WTC11 (cell line): ENCODE data around the gene GP9. TPM values are rescaled to one million over a fixed set of nuclear protein-coding genes. Genes with fewer than 3 reads are reported as not detected.

Source experiments
- ATAC-seq: fragments of 200-7000 bp; cut with Tn5 transposase; 2 replicates; pipeline ENCODE4 v1.10.0; 2021; ENCODE audit warnings: mild to moderate bottlenecking, moderate library complexity
- CTCF ChIA-PET: fragments of 300-600 bp; sonication (Branson Sonifier 250); formaldehyde crosslinking; loops from one replicate; lab custom pipeline; 2021; ENCODE audit warnings: antibody characterized with exemption; lab: Charles Lee
- POLR2A ChIA-PET: fragments of 350-600 bp; sonication (Branson Sonifier 250); formaldehyde crosslinking; loops from one replicate; lab custom pipeline; 2021; ENCODE audit warnings: antibody characterized with exemption; lab: Charles Lee
- DNase-seq: peaks from one replicate; pipeline ENCODE4 v3.0.0; 2021; ENCODE audit warnings: low spot score
- H3K27ac Mint-ChIP-seq: 2 replicates; pipeline ENCODE4 v1.8.0; 2021; ENCODE audit warnings: mixed read lengths
- H3K27me3 Mint-ChIP-seq: 2 replicates; pipeline ENCODE4 v1.8.0; 2021; ENCODE audit warnings: low read depth, mild to moderate bottlenecking, moderate library complexity, mixed read lengths
- H3K36me3 Mint-ChIP-seq: 2 replicates; pipeline ENCODE4 v1.8.0; 2021; ENCODE audit warnings: mixed read lengths
- H3K4me1 Mint-ChIP-seq: 2 replicates; pipeline ENCODE4 v1.8.0; 2022; ENCODE audit warnings: mixed read lengths
- H3K4me3 Mint-ChIP-seq: 2 replicates; pipeline ENCODE4 v1.8.0; 2021; ENCODE audit warnings: mild to moderate bottlenecking, moderate library complexity, mixed read lengths
- H3K9me3 Mint-ChIP-seq: 2 replicates; pipeline ENCODE4 v1.8.0; 2021; ENCODE audit warnings: mixed read lengths
- CTCF ChIP-seq: fragments of 200-600 bp; IDR thresholded peaks from 2 replicates; pipeline ENCODE4 v1.8.0; 2022; ENCODE audit warnings: antibody characterized with exemption
- ELF4 ChIP-seq: sonication (generic); formaldehyde crosslinking; IDR thresholded peaks from 2 replicates; pipeline ENCODE4 v1.8.1; 2022; ENCODE audit warnings: low read depth, mild to moderate bottlenecking, moderate library complexity, missing genetic modification reagents
- ETV6 ChIP-seq: sonication (generic); formaldehyde crosslinking; IDR thresholded peaks from 2 replicates; pipeline ENCODE4 v1.8.1; 2022; ENCODE audit warnings: mild to moderate bottlenecking, missing genetic modification reagents
- FOXP1 ChIP-seq: sonication (generic); formaldehyde crosslinking; IDR thresholded peaks from 2 replicates; pipeline ENCODE4 v1.8.0; 2022; ENCODE audit warnings: missing genetic modification reagents, mild to moderate bottlenecking, moderate library complexity, borderline replicate concordance
- JUN ChIP-seq: sonication (generic); formaldehyde crosslinking; IDR thresholded peaks from 2 replicates; pipeline ENCODE4 v1.8.0; 2023; ENCODE audit warnings: mild to moderate bottlenecking, missing genetic modification reagents
- PRRX2 ChIP-seq: fragments of 250-450 bp; sonication (Bioruptor Pico); IDR thresholded peaks from 2 replicates; pipeline ENCODE4 v1.8.0; 2021; ENCODE audit warnings: mild to moderate bottlenecking
- RELA ChIP-seq: sonication (generic); formaldehyde crosslinking; IDR thresholded peaks from 2 replicates; pipeline ENCODE4 v1.8.1; 2022; ENCODE audit warnings: missing genetic modification reagents, mild to moderate bottlenecking, borderline replicate concordance
- SOX15 ChIP-seq: fragments of 250-450 bp; sonication (Bioruptor Pico); IDR thresholded peaks from 2 replicates; pipeline ENCODE4 v1.9.0; 2021; ENCODE audit warnings: mild to moderate bottlenecking
- ZMAT4 ChIP-seq: fragments of 250-450 bp; sonication (Bioruptor Pico); IDR thresholded peaks from 2 replicates; pipeline ENCODE4 v1.9.0; 2021; ENCODE audit warnings: mild to moderate bottlenecking
- ZNF138 ChIP-seq: sonication (generic); formaldehyde crosslinking; conservative IDR thresholded peaks from 2 replicates; pipeline ENCODE4 v1.8.1; 2022; ENCODE audit warnings: mild to moderate bottlenecking, moderate library complexity, missing genetic modification reagents
- ZNF232 ChIP-seq: sonication (generic); formaldehyde crosslinking; IDR thresholded peaks from 2 replicates; pipeline ENCODE4 v1.8.0; 2022; ENCODE audit warnings: mild to moderate bottlenecking, missing genetic modification reagents
- ZNF317 ChIP-seq: sonication (generic); formaldehyde crosslinking; IDR thresholded peaks from 2 replicates; pipeline ENCODE4 v1.8.1; 2023; ENCODE audit warnings: low read depth, mild to moderate bottlenecking, moderate library complexity, missing genetic modification reagents, borderline replicate concordance
- ZNF423 ChIP-seq: fragments of 250-450 bp; sonication (Bioruptor Pico); IDR thresholded peaks from 2 replicates; pipeline ENCODE4 v2.1.2; 2022; ENCODE audit warnings: mild to moderate bottlenecking, moderate library complexity
- total RNA-seq: library from RNA; stranded (reverse); gene quantifications from 3 replicates; pipeline ENCODE4 v1.2.3, GENCODE V29; 2021
- TF ChIP-seq, protein P1 (sequence below): sonication (generic); formaldehyde crosslinking; IDR thresholded peaks from 2 replicates; pipeline ENCODE4 v1.8.1; 2022; ENCODE audit warnings: low read depth, mild to moderate bottlenecking, moderate library complexity, missing genetic modification reagents, borderline replicate concordance
- TF ChIP-seq, protein P2 (sequence below): sonication (generic); formaldehyde crosslinking; IDR thresholded peaks from 2 replicates; pipeline ENCODE4 v1.8.0; 2022; ENCODE audit warnings: mild to moderate bottlenecking, missing genetic modification reagents

Gene GP9
- total RNA-seq, 1 experiment from 2014 or later: not detected

DNA sequence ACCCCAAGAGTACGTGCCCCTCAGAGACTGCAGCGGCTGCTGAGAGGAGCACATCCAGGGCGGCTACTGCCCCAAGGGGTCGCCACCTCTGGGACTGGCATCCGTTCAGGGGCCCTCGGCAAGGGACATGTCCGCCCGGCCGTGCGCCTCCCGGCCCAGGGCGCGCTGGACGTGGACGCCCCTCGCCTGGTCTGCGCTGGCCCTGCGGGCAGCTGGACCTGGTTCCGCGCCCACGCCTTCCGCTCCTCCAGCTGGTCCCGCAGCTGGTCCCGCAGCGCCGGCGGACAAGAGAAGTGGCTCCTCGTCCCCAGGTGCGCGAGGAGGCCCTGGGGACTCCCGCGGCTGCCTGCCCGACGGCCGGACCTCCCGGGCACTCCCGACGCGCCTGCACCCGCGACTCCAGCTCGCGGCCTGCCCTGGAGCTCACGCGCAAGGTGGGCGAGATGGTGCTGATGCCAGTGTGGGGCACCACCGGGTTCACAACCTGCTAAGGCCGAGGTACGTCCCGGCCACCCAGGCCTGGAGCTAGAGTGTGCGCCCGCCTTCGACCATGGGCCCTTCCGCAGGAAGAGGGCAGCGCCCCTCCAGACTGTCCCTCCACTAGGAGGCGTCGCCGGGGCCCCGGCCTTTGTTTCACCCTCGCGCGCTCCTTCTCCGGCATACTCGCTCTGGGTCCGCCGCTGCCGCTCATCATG lies 14.4 kb upstream of the GP9 start (continued):
- no peak for TF ChIP-seq ZNF232 (CRISPR knock-in tag)
- TF ChIP-seq SOX15: no peak
- no peak for TF ChIP-seq ZNF423
- TF ChIP-seq JUN (CRISPR knock-in tag): no peak
- TF ChIP-seq, all 79 proteins: peak for 2

DNA sequence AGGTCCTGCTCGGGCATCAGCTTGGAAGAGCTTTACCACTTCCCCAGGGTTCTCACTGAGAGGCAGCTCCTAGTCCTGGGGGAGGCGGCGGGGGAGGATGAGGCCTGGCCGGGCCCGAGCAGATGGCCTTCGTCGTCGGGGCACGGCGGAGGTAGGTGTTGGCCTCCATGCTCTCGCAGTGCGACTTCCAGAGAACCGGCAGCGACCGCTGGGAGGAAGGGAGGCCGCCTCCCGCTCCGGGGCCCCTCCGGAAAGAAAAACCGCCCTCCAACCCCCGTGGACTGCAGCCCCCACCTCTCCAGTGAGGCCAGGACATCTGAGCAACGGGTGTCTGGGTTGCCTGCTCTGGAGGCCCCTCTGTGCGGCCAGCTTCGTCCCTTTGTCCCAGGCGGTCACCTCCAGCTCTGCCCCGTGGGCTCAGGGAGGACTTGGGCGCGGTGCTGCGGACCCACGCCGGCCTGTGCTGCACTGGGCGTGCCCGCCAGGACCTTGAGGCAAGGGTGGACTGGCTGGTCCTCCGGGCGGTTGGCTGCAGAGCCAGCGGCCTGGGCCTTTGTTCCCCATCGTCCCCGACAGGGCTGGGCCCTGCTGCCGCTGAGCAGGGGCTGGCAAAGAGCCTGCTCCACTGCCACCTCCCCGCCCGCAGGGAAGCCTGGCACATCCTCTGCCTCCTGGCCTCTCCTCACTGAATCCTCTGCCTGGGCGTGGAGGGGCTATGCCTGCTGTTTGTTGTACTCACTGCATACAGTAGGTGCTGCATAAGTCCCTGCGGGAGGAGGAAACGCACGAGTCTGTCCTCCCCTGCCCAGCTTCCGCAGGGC lies 13.6 kb upstream of the GP9 start:
- Mint-ChIP-seq H3K4me3 (peak overlapping the region; percentile 49; the same call in 1 of the 2 replicates), H3K36me3 (peaks cover 6% of the 10 kb centered on the region), H3K9me3 (peaks cover 16% of the 10 kb centered on the region), H3K27me3 (peaks cover 46% of the 10 kb centered on the region), H3K27ac (no peak overlapping the region), H3K4me1 (peaks cover 8% of the 10 kb centered on the region)
- DNase-seq: no peak
- peak; percentile 9; the same call in 1 of the 2 replicates for TF ChIP-seq ZNF138 (CRISPR knock-in tag)
- TF ChIP-seq ELF4 (CRISPR knock-in tag): no peak
- TF ChIP-seq PRRX2: no peak
- TF ChIP-seq CTCF: no peak
- TF ChIP-seq, all 79 proteins: peak for 1
- ATAC-seq: no peak
- ChIA-PET CTCF (interaction anchor here (0.7 to 2.0 kb wide), 21 partner anchors 10 to 118 kb away, joined by 3 to 23 read pairs (median 4); partner anchors contain the start of genes CFAP92 and RAB43), POLR2A (interaction anchor here (0.8 to 0.9 kb wide), 2 partner anchors 54 to 77 kb away, joined by 3 to 5 read pairs; partner anchors contain the start of gene CFAP92)

DNA sequence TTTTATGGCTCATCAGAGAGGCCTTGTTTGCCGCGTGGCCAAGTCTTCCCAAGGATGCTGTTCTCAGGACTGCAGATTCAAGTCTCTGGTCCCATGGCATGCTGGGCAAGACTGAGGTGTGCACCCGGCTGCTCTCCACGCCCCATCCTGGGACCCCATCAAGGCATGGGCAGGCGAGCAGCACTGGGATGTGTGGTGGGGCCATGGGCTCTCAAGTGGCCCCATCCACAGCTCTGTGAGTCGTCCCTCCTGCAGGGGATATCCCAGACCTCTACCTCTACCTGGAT lies 13.1 kb upstream of the GP9 start:
- no peak for DNase-seq
- POLR2A ChIA-PET: no interaction called here
- TF ChIP-seq ETV6 (CRISPR knock-in tag): no peak
- no peak for TF ChIP-seq FOXP1 (CRISPR knock-in tag)
- TF ChIP-seq, protein P1, sequence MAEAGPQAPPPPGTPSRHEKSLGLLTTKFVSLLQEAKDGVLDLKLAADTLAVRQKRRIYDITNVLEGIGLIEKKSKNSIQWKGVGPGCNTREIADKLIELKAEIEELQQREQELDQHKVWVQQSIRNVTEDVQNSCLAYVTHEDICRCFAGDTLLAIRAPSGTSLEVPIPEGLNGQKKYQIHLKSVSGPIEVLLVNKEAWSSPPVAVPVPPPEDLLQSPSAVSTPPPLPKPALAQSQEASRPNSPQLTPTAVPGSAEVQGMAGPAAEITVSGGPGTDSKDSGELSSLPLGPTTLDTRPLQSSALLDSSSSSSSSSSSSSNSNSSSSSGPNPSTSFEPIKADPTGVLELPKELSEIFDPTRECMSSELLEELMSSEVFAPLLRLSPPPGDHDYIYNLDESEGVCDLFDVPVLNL: no peak
- TF ChIP-seq ZMAT4 (CRISPR knock-in tag): no peak
- TF ChIP-seq ZNF317: no peak
- TF ChIP-seq, protein P2, sequence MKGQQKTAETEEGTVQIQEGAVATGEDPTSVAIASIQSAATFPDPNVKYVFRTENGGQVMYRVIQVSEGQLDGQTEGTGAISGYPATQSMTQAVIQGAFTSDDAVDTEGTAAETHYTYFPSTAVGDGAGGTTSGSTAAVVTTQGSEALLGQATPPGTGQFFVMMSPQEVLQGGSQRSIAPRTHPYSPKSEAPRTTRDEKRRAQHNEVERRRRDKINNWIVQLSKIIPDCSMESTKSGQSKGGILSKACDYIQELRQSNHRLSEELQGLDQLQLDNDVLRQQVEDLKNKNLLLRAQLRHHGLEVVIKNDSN (CRISPR knock-in tag): no peak
- TF ChIP-seq RELA (CRISPR knock-in tag): no peak
- TF ChIP-seq, all 79 proteins: peak for 0
- Mint-ChIP-seq H3K9me3 (peaks cover 12% of the 10 kb centered on the region), H3K4me1 (peaks cover 3% of the 10 kb centered on the region), H3K4me3 (no peak overlapping the region), H3K36me3 (peaks cover 6% of the 10 kb centered on the region), H3K27me3 (peaks cover 42% of the 10 kb centered on the region), H3K27ac (no peak overlapping the region)
- no peak for ATAC-seq
- CTCF ChIA-PET: interaction anchor here (1.7 to 2.0 kb wide), 2 partner anchors 74 to 77 kb away, joined by 6 to 23 read pairs; partner anchors contain the start of gene RAB43
